ENCODE measurements around the gene CDK2AP2. TPM values are rescaled to one million over a fixed set of nuclear protein-coding genes. Genes with fewer than 3 reads are reported as not detected.

Gene CDK2AP2
- total and polyA plus RNA-seq, 2 donors (not counting 1 experiment from before 2014, with no cell fraction given) = 62.7 to 112 TPM

DNA sequence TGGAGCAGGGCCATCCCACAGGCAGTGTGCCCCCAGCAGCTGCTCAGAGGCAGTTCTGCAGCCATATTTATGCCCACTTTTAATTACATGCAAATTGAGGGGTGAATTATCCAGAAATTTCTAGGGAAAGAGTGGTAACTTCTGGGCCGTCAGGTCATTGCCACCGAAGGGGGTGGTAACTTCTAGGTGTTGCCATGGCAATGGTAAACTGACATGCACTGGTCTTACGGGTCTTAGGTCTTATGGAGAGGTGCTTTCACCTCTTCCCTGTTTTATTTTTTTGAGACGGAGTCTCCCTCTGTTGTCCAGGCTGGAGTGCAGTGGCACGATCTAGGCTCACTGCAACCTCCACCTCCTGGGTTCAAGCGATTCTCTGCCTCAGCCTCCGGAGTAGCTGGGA is 35.1 kb downstream of the CDK2AP2 start:
- Histone ChIP-seq H3K4me2 (replicated peaks; ENCODE audit: low read depth, low read length, poor library complexity, severe bottlenecking) (no peak overlapping the region), H3K9me3 (ENCODE audit: control extremely low read depth in 1 of 3, control insufficient read depth in 2 of 3, insufficient read depth in 1 of 3, low read length in 2 of 3) (no peaks in the 10 kb centered on the region), H3K4me3 (ENCODE audit: control extremely low read depth in 1 of 5, extremely low read depth in 1 of 5, insufficient read depth in 1 of 5, low read depth in 2 of 5, low read length in 4 of 5) (no peak overlapping the region), H2AFZ (ENCODE audit: insufficient read depth, low read depth, low read length, poor library complexity, severe bottlenecking) (no peak overlapping the region), H4K20me1 (ENCODE audit: control insufficient read depth, insufficient read depth, low read length, poor library complexity, severe bottlenecking) (peaks cover 9% of the 10 kb centered on the region), H3K27ac (ENCODE audit: low read length in 2 of 2) (no peak overlapping the region), H3K79me2 (ENCODE audit: control insufficient read depth, insufficient read depth, low read length) (peaks cover 15% of the 10 kb centered on the region), H3K36me3 (replicated peaks in 1 of 2; ENCODE audit: control extremely low read depth in 1 of 2, control insufficient read depth in 1 of 2, extremely low read depth in 1 of 2, insufficient read depth in 2 of 2, low read length in 1 of 2) (no peaks in the 10 kb centered on the region), H3K4me1 (ENCODE audit: control insufficient read depth in 2 of 2, insufficient read depth in 2 of 2, low read length in 2 of 2) (peaks cover 12 to 21% of the 10 kb centered on the region in 2 donors), H3K9ac (ENCODE audit: low read length) (no peak overlapping the region), H3K27me3 (replicated peaks in 1 of 4; ENCODE audit: control extremely low read depth in 1 of 4, control insufficient read depth in 3 of 4, insufficient read depth in 4 of 4, low read length in 3 of 4) (no peaks in the 10 kb centered on the region)
- intact Hi-C loops (cut with micrococcal nuclease) = no loop called here
- Mint-ChIP-seq H3K27ac (no peak overlapping the region), H3K4me1 (peaks cover 19% of the 10 kb centered on the region), H3K27me3 (no peaks in the 10 kb centered on the region), H3K9me3 (ENCODE audit: insufficient read depth) (no peaks in the 10 kb centered on the region), H3K4me3 (no peak overlapping the region)
- no peak for TF ChIP-seq EZH2 (IDR thresholded peaks at IDR 0.05; ENCODE audit: borderline replicate concordance, insufficient read depth, low read depth, low read length, poor library complexity, severe bottlenecking)
- TF ChIP-seq, protein P1, sequence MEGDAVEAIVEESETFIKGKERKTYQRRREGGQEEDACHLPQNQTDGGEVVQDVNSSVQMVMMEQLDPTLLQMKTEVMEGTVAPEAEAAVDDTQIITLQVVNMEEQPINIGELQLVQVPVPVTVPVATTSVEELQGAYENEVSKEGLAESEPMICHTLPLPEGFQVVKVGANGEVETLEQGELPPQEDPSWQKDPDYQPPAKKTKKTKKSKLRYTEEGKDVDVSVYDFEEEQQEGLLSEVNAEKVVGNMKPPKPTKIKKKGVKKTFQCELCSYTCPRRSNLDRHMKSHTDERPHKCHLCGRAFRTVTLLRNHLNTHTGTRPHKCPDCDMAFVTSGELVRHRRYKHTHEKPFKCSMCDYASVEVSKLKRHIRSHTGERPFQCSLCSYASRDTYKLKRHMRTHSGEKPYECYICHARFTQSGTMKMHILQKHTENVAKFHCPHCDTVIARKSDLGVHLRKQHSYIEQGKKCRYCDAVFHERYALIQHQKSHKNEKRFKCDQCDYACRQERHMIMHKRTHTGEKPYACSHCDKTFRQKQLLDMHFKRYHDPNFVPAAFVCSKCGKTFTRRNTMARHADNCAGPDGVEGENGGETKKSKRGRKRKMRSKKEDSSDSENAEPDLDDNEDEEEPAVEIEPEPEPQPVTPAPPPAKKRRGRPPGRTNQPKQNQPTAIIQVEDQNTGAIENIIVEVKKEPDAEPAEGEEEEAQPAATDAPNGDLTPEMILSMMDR (IDR thresholded peaks at IDR 0.05) = no peak
- POLR2A ChIA-PET = interaction anchor here (0.6 to 10.4 kb wide), 3 partner anchors 24 to 71 kb away, joined by 3 to 215 read pairs (median 6); partner anchors contain the start of genes PPP1CA and PTPRCAP
- no peak for ATAC-seq (ENCODE audit: low read depth)
- CTCF ChIA-PET = interaction anchor here (0.7 to 1.4 kb wide), 2 partner anchors 9 to 66 kb away, joined by 3 to 4 read pairs; no protein-coding TSS in a partner anchor
- WGBS (ENCODE audit: insufficient coverage) = 91% methylated on average over 5 of the region's 7 CpGs
- DNase-seq = no peak

- Mint-ChIP-seq H3K27ac (peak overlapping the region; percentile 56), H3K4me3 (peak overlapping the region; percentile 60), H3K4me1 (peaks cover 36% of the 10 kb centered on the region), H3K9me3 (ENCODE audit: insufficient read depth) (no peaks in the 10 kb centered on the region), H3K27me3 (no peaks in the 10 kb centered on the region)
- 84% methylated on average over 4 of the region's 8 CpGs for WGBS (ENCODE audit: insufficient coverage)
- Histone ChIP-seq H3K4me1 (ENCODE audit: control insufficient read depth in 2 of 2, insufficient read depth in 2 of 2, low read length in 2 of 2) (peaks cover 23 to 44% of the 10 kb centered on the region in 2 donors), H3K9me3 (ENCODE audit: control extremely low read depth in 1 of 3, control insufficient read depth in 2 of 3, insufficient read depth in 1 of 3, low read length in 2 of 3) (no peaks in the 10 kb centered on the region), H3K27me3 (replicated peaks in 1 of 4; ENCODE audit: control extremely low read depth in 1 of 4, control insufficient read depth in 3 of 4, insufficient read depth in 4 of 4, low read length in 3 of 4) (no peaks in the 10 kb centered on the region), H3K79me2 (ENCODE audit: control insufficient read depth, insufficient read depth, low read length) (peaks cover 32% of the 10 kb centered on the region), H2AFZ (ENCODE audit: insufficient read depth, low read depth, low read length, poor library complexity, severe bottlenecking) (no peak overlapping the region), H3K4me2 (replicated peaks; ENCODE audit: low read depth, low read length, poor library complexity, severe bottlenecking) (no peak overlapping the region), H3K4me3 (ENCODE audit: control extremely low read depth in 1 of 5, extremely low read depth in 1 of 5, insufficient read depth in 1 of 5, low read depth in 2 of 5, low read length in 4 of 5) (no peak overlapping the region), H4K20me1 (ENCODE audit: control insufficient read depth, insufficient read depth, low read length, poor library complexity, severe bottlenecking) (peaks cover 10% of the 10 kb centered on the region), H3K27ac (ENCODE audit: low read length in 2 of 2) (no peak overlapping the region), H3K9ac (ENCODE audit: low read length) (no peak overlapping the region), H3K36me3 (replicated peaks in 1 of 2; ENCODE audit: control extremely low read depth in 1 of 2, control insufficient read depth in 1 of 2, extremely low read depth in 1 of 2, insufficient read depth in 2 of 2, low read length in 1 of 2) (peaks cover 2 to 9% of the 10 kb centered on the region in 2 experiments)
- ChIA-PET CTCF (interaction anchor here (0.6 to 6.7 kb wide), 13 partner anchors 11 to 113 kb away, joined by 3 to 64 read pairs (median 3); partner anchors contain the start of genes PITPNM1, PPP1CA, PTPRCAP and RAD9A), POLR2A (interaction anchor here (0.6 to 10.4 kb wide), 9 partner anchors 12 to 84 kb away, joined by 3 to 215 read pairs (median 12); partner anchors contain the start of genes AIP, CORO1B, PPP1CA and PTPRCAP)
- intact Hi-C loops (cut with micrococcal nuclease) = no loop called here
- DNase-seq (no peak), ATAC-seq (ENCODE audit: low read depth) (no peak)
- no peak for TF ChIP-seq EZH2 (IDR thresholded peaks at IDR 0.05; ENCODE audit: borderline replicate concordance, insufficient read depth, low read depth, low read length, poor library complexity, severe bottlenecking)
- TF ChIP-seq, protein P1 (IDR thresholded peaks at IDR 0.05) = no peak
These were observed 37.5 kb downstream of the CDK2AP2 start for GRCh38 chr11:67470337-67471002.
